Measurements from ENCODE around the gene OR2AE1.

DNA sequence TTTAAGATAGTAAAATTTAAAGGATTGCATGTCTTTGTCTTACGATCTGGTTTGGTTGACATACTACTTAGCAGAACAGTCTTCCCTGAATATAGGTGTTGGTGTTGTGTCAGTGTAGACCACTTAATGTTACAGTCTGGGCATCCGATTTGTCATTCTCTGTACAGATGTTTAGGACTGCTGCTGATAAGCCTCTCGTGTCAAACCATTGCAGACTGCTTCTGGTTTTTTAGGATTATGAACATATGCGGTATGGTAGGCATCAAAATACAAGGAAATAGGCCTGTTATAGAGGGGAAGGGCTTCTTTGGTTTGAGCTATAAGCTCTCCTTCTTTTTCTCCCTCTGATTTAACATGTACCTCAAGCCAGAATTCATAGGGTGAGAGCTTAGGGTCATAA lies 41.6 kb downstream of the OR2AE1 start:
- TF ChIP-seq EP300 (IDR thresholded peaks at IDR 0.05): no peak
- TF ChIP-seq, protein P1, sequence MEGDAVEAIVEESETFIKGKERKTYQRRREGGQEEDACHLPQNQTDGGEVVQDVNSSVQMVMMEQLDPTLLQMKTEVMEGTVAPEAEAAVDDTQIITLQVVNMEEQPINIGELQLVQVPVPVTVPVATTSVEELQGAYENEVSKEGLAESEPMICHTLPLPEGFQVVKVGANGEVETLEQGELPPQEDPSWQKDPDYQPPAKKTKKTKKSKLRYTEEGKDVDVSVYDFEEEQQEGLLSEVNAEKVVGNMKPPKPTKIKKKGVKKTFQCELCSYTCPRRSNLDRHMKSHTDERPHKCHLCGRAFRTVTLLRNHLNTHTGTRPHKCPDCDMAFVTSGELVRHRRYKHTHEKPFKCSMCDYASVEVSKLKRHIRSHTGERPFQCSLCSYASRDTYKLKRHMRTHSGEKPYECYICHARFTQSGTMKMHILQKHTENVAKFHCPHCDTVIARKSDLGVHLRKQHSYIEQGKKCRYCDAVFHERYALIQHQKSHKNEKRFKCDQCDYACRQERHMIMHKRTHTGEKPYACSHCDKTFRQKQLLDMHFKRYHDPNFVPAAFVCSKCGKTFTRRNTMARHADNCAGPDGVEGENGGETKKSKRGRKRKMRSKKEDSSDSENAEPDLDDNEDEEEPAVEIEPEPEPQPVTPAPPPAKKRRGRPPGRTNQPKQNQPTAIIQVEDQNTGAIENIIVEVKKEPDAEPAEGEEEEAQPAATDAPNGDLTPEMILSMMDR (IDR thresholded peaks at IDR 0.05): no peak

All from ovary (tissue), 3 donors.